Right lobe of liver (tissue), 4 donors: ENCODE results near the gene SLC1A2.

ENCODE experiments used
- POLR2A ChIP-seq: fragments of 450-650 bp; IDR thresholded peaks from one replicate; pipeline ENCODE4 v1.6.1; 2017; ENCODE audit warnings: antibody characterized with exemption, mild to moderate bottlenecking
- TF ChIP-seq, protein P1 (sequence below), 4 donors: fragments of 200-600 bp in 3 of 4; fragments of 450-650 bp in 1 of 4; IDR thresholded peaks; one replicate each; pipeline versions ENCODE4 v1.5.1 to v1.8.0; 2016 to 2022; ENCODE audit warnings: antibody characterized with exemption in 4 of 4, mild to moderate bottlenecking in 2 of 4
- donor health status: DM: no; HTN: no; CAD: no.
- donor health status: DM: no; HTN: no; CAD: no.
- donor health status: DM: no; HTN: yes; CAD: no.

DNA sequence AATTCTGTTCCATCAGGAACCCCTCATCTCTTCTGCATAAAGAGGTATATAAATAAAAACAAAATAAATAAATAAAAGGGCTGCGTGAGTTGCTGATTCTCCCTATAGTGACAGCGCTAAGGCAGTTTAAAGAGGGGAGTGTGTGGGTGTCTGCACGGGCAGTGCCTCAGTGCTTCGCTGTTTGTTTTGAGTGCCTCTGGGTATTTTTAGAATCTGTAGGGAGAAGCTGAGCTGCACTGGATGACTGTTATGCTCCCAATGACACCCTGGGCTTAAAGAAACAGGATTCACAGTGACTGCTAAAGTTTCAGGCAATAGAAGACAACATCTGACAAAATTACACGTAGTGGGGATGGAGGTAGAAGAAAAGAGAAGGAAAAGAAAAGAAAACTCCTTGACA lies 38.8 kb downstream of the SLC1A2 start:
- TF ChIP-seq, protein P1, sequence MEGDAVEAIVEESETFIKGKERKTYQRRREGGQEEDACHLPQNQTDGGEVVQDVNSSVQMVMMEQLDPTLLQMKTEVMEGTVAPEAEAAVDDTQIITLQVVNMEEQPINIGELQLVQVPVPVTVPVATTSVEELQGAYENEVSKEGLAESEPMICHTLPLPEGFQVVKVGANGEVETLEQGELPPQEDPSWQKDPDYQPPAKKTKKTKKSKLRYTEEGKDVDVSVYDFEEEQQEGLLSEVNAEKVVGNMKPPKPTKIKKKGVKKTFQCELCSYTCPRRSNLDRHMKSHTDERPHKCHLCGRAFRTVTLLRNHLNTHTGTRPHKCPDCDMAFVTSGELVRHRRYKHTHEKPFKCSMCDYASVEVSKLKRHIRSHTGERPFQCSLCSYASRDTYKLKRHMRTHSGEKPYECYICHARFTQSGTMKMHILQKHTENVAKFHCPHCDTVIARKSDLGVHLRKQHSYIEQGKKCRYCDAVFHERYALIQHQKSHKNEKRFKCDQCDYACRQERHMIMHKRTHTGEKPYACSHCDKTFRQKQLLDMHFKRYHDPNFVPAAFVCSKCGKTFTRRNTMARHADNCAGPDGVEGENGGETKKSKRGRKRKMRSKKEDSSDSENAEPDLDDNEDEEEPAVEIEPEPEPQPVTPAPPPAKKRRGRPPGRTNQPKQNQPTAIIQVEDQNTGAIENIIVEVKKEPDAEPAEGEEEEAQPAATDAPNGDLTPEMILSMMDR (IDR thresholded peaks at IDR 0.05) = no peak
- no peak for TF ChIP-seq POLR2A
